RPMI8226 (cell line): ENCODE results near the gene SFMBT2.

Experiments
- DNase-seq: peaks from one replicate; pipeline ENCODE4 v3.0.0-alpha.2; 2015

Gene SFMBT2

GRCh38 chr10:7121154-7121797 lies 289.6 kb downstream of the SFMBT2 start:
- DNase-seq = peak; percentile 60

- DNase-seq = no peak
Observed at GRCh38 chr10:7119325-7120015, 291.4 kb downstream of the SFMBT2 start.

DNA sequence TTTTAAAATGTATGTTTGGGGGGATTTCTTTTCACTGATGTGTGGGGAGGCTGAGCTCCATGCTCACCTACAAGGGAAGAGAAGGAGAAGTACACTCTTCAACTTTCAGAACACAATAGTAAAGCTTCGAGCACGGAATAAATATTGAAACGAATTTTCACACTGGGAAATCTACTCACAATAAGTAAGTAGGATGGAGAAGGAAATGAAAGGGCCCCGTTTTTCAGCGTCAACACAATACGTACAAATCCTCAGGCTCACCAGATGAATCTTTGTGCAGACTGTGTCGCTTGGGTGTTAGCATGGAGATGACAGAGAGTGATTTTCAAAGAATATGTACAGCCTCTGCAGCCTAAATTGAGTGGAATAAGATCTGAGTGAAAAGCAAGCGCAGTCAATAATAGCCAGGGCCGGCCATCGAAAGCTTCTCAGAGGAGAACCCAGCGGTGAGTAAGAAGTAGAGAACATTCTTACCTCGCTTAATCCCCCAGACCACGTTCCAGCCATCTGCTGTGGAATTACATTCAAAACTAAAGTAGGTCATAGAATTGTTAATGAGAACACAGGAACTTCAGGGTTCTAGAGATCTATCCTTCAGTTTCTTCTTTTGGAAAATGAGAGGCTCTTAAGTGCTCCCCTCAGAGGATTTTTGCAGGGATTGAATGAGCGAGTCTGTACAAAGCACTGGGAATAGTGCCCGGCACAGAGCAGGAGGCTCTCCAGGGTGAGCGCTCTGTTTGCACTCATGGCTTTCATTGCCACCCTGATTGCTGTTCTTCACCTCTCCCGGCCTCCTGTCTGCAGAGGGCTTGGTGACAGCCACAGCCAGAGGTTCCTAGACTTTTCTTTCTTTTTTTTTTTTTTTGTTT lies 292.8 kb downstream of the SFMBT2 start:
- no peak for DNase-seq

- DNase-seq = no peak
Observed at GRCh38 chr10:7117177-7117799, 293.5 kb downstream of the SFMBT2 start.

DNA sequence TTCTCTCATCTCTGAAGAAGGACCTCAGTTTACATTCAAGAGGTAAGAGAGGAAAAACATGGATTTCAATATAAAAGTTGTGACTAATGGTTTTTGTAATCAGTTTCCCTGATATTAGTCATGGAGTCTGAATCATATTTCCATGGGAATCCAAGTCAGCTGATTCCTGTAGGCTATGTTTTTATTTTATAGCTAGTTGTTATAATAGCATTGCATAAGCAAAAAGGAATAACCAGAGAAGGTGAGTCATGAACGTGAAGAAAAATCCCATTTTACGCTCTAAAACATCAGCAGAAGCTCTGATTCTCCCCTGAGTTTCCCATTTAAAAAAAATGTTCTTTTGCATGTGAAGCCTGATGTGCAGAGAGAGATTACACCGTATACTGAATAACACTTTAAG lies 299.3 kb downstream of the SFMBT2 start:
- DNase-seq = no peak

DNA sequence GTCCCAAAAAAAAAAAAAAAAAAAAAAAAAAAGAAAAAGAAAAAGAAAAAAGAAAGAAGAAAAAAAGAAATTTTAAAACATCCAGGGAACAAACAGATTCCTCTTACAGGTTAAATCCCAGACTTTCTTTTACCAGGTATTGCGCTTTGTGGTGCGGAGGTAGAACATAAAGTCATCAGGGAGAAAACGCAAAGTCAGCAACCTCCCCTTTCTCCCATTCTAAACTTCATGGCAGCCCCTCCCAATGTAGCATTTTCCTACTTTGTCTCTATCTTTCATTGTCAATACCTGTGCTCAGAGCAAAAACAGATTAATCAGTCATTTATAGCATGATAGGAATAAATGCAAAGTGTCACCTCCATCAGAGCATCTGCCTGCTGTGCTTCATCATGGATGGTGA lies 299.7 kb downstream of the SFMBT2 start:
- no peak for DNase-seq
